ENCODE data around the gene SLC38A7.
"Not testable (repeated sequence)": the region's sequence is repeated elsewhere in the genome, so short reads cannot be mapped to it uniquely, and the experiment has no call there.

The SLC38A7 gene

GRCh38 chr16:58679763-58680162, 4.8 kb downstream of the SLC38A7 start:
- H3K4me3 ChIP-seq (ENCODE audit: low read depth, low read length) = no peak overlapping the region
- no peak for TF ChIP-seq CTCF (conservative IDR thresholded peaks at IDR 0.05; ENCODE audit: low read depth, low read length)
- no peak for DNase-seq (ENCODE audit: low read depth)

GRCh38 chr16:58678716-58679115, 5.9 kb downstream of the SLC38A7 start:
- TF ChIP-seq CTCF (conservative IDR thresholded peaks at IDR 0.05; ENCODE audit: low read depth, low read length) = no peak
- DNase-seq (ENCODE audit: low read depth) = no peak
- H3K4me3 ChIP-seq (ENCODE audit: low read depth, low read length) = no peak overlapping the region

GRCh38 chr16:58678269-58678668, 6.3 kb downstream of the SLC38A7 start:
- TF ChIP-seq CTCF (conservative IDR thresholded peaks at IDR 0.05; ENCODE audit: low read depth, low read length) = no peak
- no peak overlapping the region for H3K4me3 ChIP-seq (ENCODE audit: low read depth, low read length)
- DNase-seq (ENCODE audit: low read depth) = no peak

GRCh38 chr16:58670946-58671583, 13.5 kb downstream of the SLC38A7 start:
- no peak for DNase-seq (ENCODE audit: low read depth)
- no peak overlapping the region for H3K4me3 ChIP-seq (ENCODE audit: low read depth, low read length)
- no peak for TF ChIP-seq CTCF (conservative IDR thresholded peaks at IDR 0.05; ENCODE audit: low read depth, low read length)

GRCh38 chr16:58670177-58670576, 14.4 kb downstream of the SLC38A7 start:
- TF ChIP-seq CTCF (conservative IDR thresholded peaks at IDR 0.05; ENCODE audit: low read depth, low read length) = no peak
- DNase-seq (ENCODE audit: low read depth) = peak; percentile 25
- no peak overlapping the region for H3K4me3 ChIP-seq (ENCODE audit: low read depth, low read length)

GRCh38 chr16:58665200-58665599, 19.4 kb downstream of the SLC38A7 start:
- no peak for TF ChIP-seq CTCF (conservative IDR thresholded peaks at IDR 0.05; ENCODE audit: low read depth, low read length)
- DNase-seq (ENCODE audit: low read depth) = no peak
- no peak overlapping the region for H3K4me3 ChIP-seq (ENCODE audit: low read depth, low read length)

GRCh38 chr16:58661199-58661830, 23.3 kb downstream of the SLC38A7 start:
- peak; percentile 94 for DNase-seq (ENCODE audit: low read depth)
- H3K4me3 ChIP-seq (ENCODE audit: low read depth, low read length) = no peak overlapping the region
- peak; percentile 72 for TF ChIP-seq CTCF (conservative IDR thresholded peaks at IDR 0.05; ENCODE audit: low read depth, low read length)

GRCh38 chr16:58659911-58660310, 24.7 kb downstream of the SLC38A7 start:
- H3K4me3 ChIP-seq (ENCODE audit: low read depth, low read length); DNase-seq (ENCODE audit: low read depth): not testable (repeated sequence)
